ENCODE results near the gene WDR5.

The WDR5 gene

GRCh38 chr9:134204991-134205578 is 69.2 kb downstream of the WDR5 start:
- no peak for DNase-seq

- DNase-seq, result peak in 50 of 58 donors; percentile 24 to 87 (median 58)
Measured at GRCh38 chr9:134205672-134206310, 69.9 kb downstream of the WDR5 start.

- peak in 1 of 58 donors; percentile 82 for DNase-seq
Measured at GRCh38 chr9:134206311-134207300, 70.7 kb downstream of the WDR5 start.

- DNase-seq, result peak in 2 of 58 donors; percentile 31 to 39
Measured at GRCh38 chr9:134208310-134208841, 72.5 kb downstream of the WDR5 start.

- DNase-seq, result no peak
Measured at GRCh38 chr9:134208981-134209725, 73.3 kb downstream of the WDR5 start.

Data from anterior cingulate cortex (tissue), 58 donors.